ENCODE results near the gene DHX35.
"Not testable (repeated sequence)": the region's sequence is repeated elsewhere in the genome, so short reads cannot be mapped to it uniquely, and the experiment has no call there.

Gene DHX35

GRCh38 chr20:38947931-38948362 is 14.2 kb upstream of the DHX35 start:
- Histone ChIP-seq H3K27ac (no peak overlapping the region), H3K9ac (ENCODE audit: insufficient read length) (no peak overlapping the region), H3K9me3 (ENCODE audit: low read depth, low read length) (no peaks in the 10 kb centered on the region), H3K36me3 (ENCODE audit: insufficient read depth, low read length) (peaks cover 91% of the 10 kb centered on the region), H3K4me3 (no peak overlapping the region)
- no peak for DNase-seq (ENCODE audit: low read depth, low spot score)
- no peak for TF ChIP-seq EZH2 (IDR thresholded peaks at IDR 0.05)
- TF ChIP-seq POLR2AphosphoS5 (IDR thresholded peaks at IDR 0.05; ENCODE audit: borderline replicate concordance, low read depth, low read length): no peak
- no peak for TF ChIP-seq FOXP2 (optimal IDR thresholded peaks at IDR 0.05; ENCODE audit: control extremely low read depth, extremely low read length, insufficient read depth)

- TF ChIP-seq EZH2 (IDR thresholded peaks at IDR 0.05): no peak
- no peak for TF ChIP-seq POLR2AphosphoS5 (IDR thresholded peaks at IDR 0.05; ENCODE audit: borderline replicate concordance, low read depth, low read length)
- no peak for TF ChIP-seq FOXP2 (optimal IDR thresholded peaks at IDR 0.05; ENCODE audit: control extremely low read depth, extremely low read length, insufficient read depth)
These were observed 11.9 kb upstream of the DHX35 start for GRCh38 chr20:38950254-38950653.

GRCh38 chr20:38951611-38952010 is 10.5 kb upstream of the DHX35 start:
- Histone ChIP-seq H3K9me3 (ENCODE audit: low read depth, low read length) (no peaks in the 10 kb centered on the region), H3K9ac (ENCODE audit: insufficient read length) (no peak overlapping the region), H3K27ac (no peak overlapping the region), H3K36me3 (ENCODE audit: insufficient read depth, low read length) (peaks cover 75% of the 10 kb centered on the region), H3K4me3 (no peak overlapping the region)
- DNase-seq (ENCODE audit: low read depth, low spot score): no peak
- TF ChIP-seq POLR2AphosphoS5 (IDR thresholded peaks at IDR 0.05; ENCODE audit: borderline replicate concordance, low read depth, low read length): no peak
- TF ChIP-seq FOXP2 (optimal IDR thresholded peaks at IDR 0.05; ENCODE audit: control extremely low read depth, extremely low read length, insufficient read depth): no peak
- TF ChIP-seq EZH2 (IDR thresholded peaks at IDR 0.05): no peak

More at GRCh38 chr20:38950254-38950653, 11.9 kb upstream of the DHX35 start:
- Histone ChIP-seq H3K36me3 (ENCODE audit: insufficient read depth, low read length) (peaks cover 85% of the 10 kb centered on the region), H3K27ac (no peak overlapping the region), H3K4me3 (no peak overlapping the region), H3K9ac (ENCODE audit: insufficient read length) (no peak overlapping the region), H3K9me3 (ENCODE audit: low read depth, low read length) (no peaks in the 10 kb centered on the region)
- no peak for DNase-seq (ENCODE audit: low read depth, low spot score)

GRCh38 chr20:38952153-38952552 is 10.0 kb upstream of the DHX35 start:
- H3K4me3 ChIP-seq: no peak overlapping the region
- TF ChIP-seq POLR2AphosphoS5 (IDR thresholded peaks at IDR 0.05; ENCODE audit: borderline replicate concordance, low read depth, low read length): no peak
- TF ChIP-seq EZH2 (IDR thresholded peaks at IDR 0.05): no peak
- no peak for TF ChIP-seq FOXP2 (optimal IDR thresholded peaks at IDR 0.05; ENCODE audit: control extremely low read depth, extremely low read length, insufficient read depth)
- H3K27ac ChIP-seq: no peak overlapping the region
- no peaks in the 10 kb centered on the region for H3K9me3 ChIP-seq (ENCODE audit: low read depth, low read length)
- peaks cover 70% of the 10 kb centered on the region for H3K36me3 ChIP-seq (ENCODE audit: insufficient read depth, low read length)
- DNase-seq (ENCODE audit: low read depth, low spot score): no peak
- H3K9ac ChIP-seq (ENCODE audit: insufficient read length): no peak overlapping the region

GRCh38 chr20:38953630-38954340 is 8.4 kb upstream of the DHX35 start:
- Histone ChIP-seq H3K9me3 (ENCODE audit: low read depth, low read length) (no peaks in the 10 kb centered on the region), H3K27ac (no peak overlapping the region), H3K4me3 (no peak overlapping the region), H3K36me3 (ENCODE audit: insufficient read depth, low read length) (peaks cover 54% of the 10 kb centered on the region), H3K9ac (ENCODE audit: insufficient read length) (no peak overlapping the region)
- no peak for DNase-seq (ENCODE audit: low read depth, low spot score)
- TF ChIP-seq FOXP2 (optimal IDR thresholded peaks at IDR 0.05; ENCODE audit: control extremely low read depth, extremely low read length, insufficient read depth) (no peak), EZH2 (IDR thresholded peaks at IDR 0.05) (no peak), POLR2AphosphoS5 (IDR thresholded peaks at IDR 0.05; ENCODE audit: borderline replicate concordance, low read depth, low read length) (no peak)

- no peak overlapping the region for H3K4me3 ChIP-seq
- 0 out of 2 replicates have a peak overlapping the region, but pooled peaks have one; percentile 31 for H3K27ac ChIP-seq
- TF ChIP-seq POLR2AphosphoS5 (IDR thresholded peaks at IDR 0.05; ENCODE audit: borderline replicate concordance, low read depth, low read length) (no peak; the same call in 1 of the 2 replicates), EZH2 (IDR thresholded peaks at IDR 0.05) (no peak), FOXP2 (optimal IDR thresholded peaks at IDR 0.05; ENCODE audit: control extremely low read depth, extremely low read length, insufficient read depth) (no peak)
- no peaks in the 10 kb centered on the region for H3K9me3 ChIP-seq (ENCODE audit: low read depth, low read length)
- peaks cover 18% of the 10 kb centered on the region for H3K36me3 ChIP-seq (ENCODE audit: insufficient read depth, low read length)
- no peak for DNase-seq (ENCODE audit: low read depth, low spot score)
- H3K9ac ChIP-seq (ENCODE audit: insufficient read length): no peak overlapping the region
These were observed 4.8 kb upstream of the DHX35 start for GRCh38 chr20:38957235-38957876.

- Histone ChIP-seq H3K4me3 (no peak overlapping the region), H3K9me3 (ENCODE audit: low read depth, low read length) (no peaks in the 10 kb centered on the region), H3K9ac (ENCODE audit: insufficient read length) (no peak overlapping the region), H3K27ac (no peak overlapping the region), H3K36me3 (ENCODE audit: insufficient read depth, low read length) (peaks cover 11% of the 10 kb centered on the region)
- TF ChIP-seq FOXP2 (optimal IDR thresholded peaks at IDR 0.05; ENCODE audit: control extremely low read depth, extremely low read length, insufficient read depth) (no peak), POLR2AphosphoS5 (IDR thresholded peaks at IDR 0.05; ENCODE audit: borderline replicate concordance, low read depth, low read length) (no peak), EZH2 (IDR thresholded peaks at IDR 0.05) (no peak)
- no peak for DNase-seq (ENCODE audit: low read depth, low spot score)
These were observed 4.1 kb upstream of the DHX35 start for GRCh38 chr20:38957915-38958485.

GRCh38 chr20:38960187-38960687 is 1.9 kb upstream of the DHX35 start:
- not testable (repeated sequence) for H3K4me3 ChIP-seq; H3K36me3 ChIP-seq (ENCODE audit: insufficient read depth, low read length); H3K9ac ChIP-seq (ENCODE audit: insufficient read length); DNase-seq (ENCODE audit: low read depth, low spot score); H3K9me3 ChIP-seq (ENCODE audit: low read depth, low read length); H3K27ac ChIP-seq

Data from SK-N-MC (cell line).